T-helper 1 cell (primary cell): Measurements from ENCODE around the gene PGC.

Experiments
- DNase-seq, 5 donors: peaks; one replicate each; pipeline ENCODE4 v3.0.0-alpha.2; 2012 to 2020

PGC gene

GRCh38 chr6:41694815-41695526 lies 52.2 kb downstream of the PGC start:
- no peak for DNase-seq

GRCh38 chr6:41693281-41694240 lies 53.6 kb downstream of the PGC start:
- DNase-seq, result no peak

GRCh38 chr6:41692730-41693129 lies 54.5 kb downstream of the PGC start:
- no peak for DNase-seq

GRCh38 chr6:41692080-41692675 lies 55.0 kb downstream of the PGC start:
- DNase-seq, result no peak

GRCh38 chr6:41691426-41692079 lies 55.6 kb downstream of the PGC start:
- DNase-seq, result no peak

- no peak for DNase-seq
These were observed 56.5 kb downstream of the PGC start for GRCh38 chr6:41690541-41691330.

- DNase-seq, result no peak
These were observed 57.8 kb downstream of the PGC start for GRCh38 chr6:41689171-41690008.

GRCh38 chr6:41688256-41688965 lies 58.8 kb downstream of the PGC start:
- no peak for DNase-seq

GRCh38 chr6:41687501-41688175 lies 59.6 kb downstream of the PGC start:
- DNase-seq, result no peak
